ENCODE results near the gene VEZT. TPM values are rescaled to one million over a fixed set of nuclear protein-coding genes. Genes with fewer than 3 reads are reported as not detected.
"Not testable (repeated sequence)": the region's sequence is repeated elsewhere in the genome, so short reads cannot be mapped to it uniquely, and the experiment has no call there.

Gene VEZT
- total RNA-seq, 1 donor from 2014 or later: 89.6 TPM

DNA sequence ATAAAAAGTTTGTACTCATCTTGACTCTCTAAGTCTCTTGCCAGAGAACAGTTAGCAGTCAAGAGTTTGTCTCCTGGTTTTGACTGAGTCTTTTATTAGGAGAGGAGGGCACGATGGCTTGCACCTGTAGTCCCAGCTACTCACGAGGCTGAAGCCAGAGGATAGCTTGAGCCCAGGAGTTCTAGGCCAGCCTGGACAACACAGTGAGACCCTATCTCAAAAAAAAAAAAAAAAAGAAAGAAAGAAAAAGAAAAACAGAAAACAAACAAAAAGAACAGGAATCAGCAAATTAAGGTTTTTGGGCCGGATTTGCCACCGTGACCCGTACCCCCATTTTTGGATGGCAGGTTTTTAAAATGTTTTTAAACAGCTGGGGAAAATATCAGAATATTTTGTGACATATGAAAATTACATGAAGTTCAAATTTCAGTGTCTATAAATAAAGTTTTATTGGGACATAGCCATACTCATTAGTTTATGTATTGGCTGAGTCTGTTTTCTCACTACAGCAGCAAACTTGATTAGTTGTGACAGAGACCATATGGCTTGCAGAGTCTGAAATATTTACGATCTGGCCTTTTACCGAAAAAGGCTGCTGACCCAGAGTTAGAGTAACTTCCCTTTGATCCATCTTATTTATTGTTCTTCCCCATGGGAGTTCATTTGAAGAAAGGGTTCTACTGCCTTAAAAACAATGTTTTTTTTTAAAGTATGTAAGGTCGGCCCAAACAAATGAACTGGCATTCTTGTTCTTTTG lies 31.2 kb downstream of the VEZT start:
- DNase-seq (ENCODE audit: low read depth): no peak

DNA sequence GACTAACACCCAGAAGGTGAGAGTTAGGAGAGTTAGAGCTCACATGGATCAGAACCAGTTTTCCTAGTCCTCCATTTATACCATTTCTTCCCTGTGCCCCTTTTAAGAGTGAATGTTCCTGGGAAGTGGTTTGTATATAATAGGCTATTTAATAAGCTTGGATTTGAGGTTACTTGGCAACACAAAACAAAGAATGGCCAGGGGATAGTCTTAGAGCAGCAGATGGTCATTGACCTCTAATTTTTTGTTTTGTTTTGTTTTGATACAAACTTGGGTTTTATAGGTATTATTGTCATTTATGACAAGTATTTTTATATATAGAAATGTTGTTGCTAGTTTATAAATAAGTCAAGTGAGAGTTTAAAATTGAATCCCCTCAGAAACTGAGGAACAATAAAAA lies 35.8 kb downstream of the VEZT start:
- peak; percentile 26 for DNase-seq (ENCODE audit: low read depth)

DNA sequence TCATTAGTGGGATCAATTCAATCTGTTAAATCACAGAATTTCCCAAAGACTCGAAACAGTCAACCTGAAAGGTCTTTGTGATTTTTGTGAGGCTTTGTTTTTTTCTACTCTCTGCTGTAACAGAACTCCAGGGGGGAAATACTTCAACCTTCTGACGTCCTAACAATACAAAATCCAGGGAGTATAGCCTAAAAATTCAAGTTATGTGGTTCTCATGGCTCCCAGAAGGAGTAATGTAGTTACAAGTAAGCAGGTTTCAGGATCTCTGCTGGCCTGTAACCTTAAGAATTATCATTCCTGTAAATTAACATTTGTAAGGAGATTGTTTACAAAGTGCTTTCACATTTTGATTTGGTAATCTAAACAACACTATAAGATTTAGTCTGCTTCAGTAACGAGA lies 39.9 kb downstream of the VEZT start:
- DNase-seq (ENCODE audit: low read depth): no peak

DNA sequence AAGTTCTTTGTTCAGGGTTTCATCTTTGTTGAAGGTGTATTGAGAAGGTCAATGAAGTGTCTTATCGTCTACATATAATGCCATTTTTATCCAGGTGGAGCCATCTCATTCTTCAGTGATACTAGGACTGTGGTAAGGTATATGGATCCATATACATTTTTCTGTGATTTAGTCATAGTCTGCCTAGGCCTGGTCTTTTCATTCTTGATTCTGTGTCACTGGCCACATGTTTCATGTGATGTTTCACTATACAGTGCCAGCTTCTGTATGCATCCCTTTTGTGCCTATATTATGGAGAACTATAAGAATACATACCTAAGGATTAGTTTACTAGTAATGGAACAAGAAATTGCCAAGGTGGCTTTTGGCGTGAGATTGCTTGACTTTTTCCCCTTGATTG lies 40.5 kb downstream of the VEZT start:
- DNase-seq (ENCODE audit: low read depth): no peak

DNA sequence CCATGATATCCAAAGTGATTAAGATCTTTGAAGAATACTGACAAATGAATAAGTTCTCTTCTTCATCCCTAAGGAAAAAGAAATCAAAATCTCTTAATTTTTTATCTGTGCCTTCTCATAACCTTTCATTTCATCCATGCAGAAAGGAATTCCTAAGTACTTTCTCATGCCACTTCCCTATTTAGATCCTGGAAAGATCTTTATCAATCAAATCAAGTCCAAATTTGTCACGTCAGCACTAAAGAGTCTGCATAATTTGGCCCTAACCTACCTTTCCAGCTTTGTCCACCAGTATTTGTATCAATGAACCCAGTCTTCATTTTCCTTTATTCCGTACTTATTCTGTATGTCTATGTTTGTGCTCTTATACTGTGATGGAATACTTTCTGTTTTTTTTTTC lies 41.2 kb downstream of the VEZT start:
- no peak for DNase-seq (ENCODE audit: low read depth)

DNA sequence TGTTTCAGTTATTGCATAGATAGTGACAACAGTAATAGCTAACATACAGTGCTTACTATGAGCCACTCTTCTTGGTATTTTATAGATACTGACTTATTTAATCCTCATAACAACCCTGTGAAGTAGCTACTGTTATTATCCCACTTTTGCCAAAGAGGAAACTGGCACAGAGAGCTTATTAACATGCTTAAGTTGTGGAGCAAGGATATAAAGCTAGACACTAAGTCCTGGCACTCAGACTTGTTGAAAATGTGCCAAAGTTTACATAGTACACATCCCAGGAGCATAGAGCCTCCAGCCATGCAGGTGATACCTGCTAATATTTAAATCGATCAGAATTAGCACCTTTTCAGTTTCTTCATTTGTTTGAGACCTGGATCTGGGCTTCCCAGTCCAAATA lies 41.8 kb downstream of the VEZT start:
- DNase-seq (ENCODE audit: low read depth): no peak

DNA sequence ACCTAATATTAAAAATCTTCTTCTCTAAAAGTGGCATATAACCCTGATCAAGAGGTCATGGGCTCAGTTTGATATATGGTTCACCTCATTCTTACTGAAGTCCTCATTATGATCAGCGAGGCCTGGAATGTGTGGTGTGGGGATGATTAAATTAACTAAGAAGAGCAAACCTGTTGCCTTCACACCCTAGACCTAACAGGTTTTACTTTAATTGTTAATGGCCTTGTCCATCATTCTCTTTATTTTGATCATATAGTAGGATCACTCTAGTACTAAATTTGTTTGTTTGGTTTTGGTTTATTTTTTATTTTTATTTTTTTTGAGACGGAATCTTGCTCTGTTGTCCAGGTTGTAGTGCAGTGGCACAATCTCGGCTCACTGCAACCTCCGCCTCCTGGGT lies 43.5 kb downstream of the VEZT start:
- DNase-seq (ENCODE audit: low read depth): no peak

DNA sequence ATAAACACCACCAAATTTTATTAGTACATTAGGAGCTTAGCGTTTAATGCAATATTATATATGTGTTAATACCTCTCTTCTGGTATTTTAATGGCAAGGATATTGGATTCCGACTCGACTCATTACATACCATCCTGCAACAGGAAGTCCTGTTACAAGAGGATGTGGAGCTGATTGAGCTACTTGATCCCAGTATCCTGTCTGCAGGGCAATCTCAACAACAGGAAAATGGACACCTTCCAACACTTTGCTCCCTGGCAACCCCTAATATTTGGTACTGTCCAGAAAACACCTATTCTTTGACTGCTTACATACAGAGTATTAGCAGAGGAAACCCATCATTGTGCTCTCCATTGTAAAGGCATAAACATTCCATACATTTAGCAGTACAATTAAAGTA lies 45.2 kb downstream of the VEZT start:
- DNase-seq (ENCODE audit: low read depth): no peak

DNA sequence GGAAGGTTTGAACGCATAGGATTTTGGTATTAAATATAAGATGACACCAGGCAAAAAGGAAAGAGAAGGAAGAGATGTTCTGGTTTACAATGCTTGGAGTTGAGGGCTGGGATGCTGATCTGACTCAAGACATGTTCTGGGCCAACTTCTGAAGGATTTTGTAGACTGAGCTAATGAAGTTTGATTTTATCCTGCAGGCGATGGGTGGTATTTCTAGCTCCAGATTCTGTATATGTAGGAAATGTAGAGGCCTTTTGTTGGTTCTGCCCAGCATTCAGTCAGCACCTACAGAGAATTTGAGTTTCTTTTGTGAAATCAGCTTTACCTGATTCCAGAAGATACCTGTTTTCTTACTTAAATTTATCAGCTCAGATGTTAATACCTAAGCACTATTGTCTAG lies 48.2 kb downstream of the VEZT start:
- DNase-seq (ENCODE audit: low read depth): no peak

DNA sequence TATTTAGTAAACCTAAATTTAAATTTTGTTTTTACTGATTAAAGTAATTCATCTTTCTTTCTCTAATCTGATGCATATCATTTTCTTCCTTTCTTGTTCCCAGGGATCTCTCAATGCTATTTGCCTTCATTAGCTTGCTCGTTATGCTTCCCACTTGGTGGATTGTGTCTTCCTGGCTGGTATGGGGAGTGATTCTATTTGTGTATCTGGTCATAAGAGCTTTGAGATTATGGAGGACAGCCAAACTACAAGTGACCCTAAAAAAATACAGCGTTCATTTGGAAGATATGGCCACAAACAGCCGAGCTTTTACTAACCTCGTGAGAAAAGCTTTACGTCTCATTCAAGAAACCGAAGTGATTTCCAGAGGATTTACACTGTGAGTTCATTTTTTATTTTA lies 48.6 kb downstream of the VEZT start:
- no peak for DNase-seq (ENCODE audit: low read depth)

DNA sequence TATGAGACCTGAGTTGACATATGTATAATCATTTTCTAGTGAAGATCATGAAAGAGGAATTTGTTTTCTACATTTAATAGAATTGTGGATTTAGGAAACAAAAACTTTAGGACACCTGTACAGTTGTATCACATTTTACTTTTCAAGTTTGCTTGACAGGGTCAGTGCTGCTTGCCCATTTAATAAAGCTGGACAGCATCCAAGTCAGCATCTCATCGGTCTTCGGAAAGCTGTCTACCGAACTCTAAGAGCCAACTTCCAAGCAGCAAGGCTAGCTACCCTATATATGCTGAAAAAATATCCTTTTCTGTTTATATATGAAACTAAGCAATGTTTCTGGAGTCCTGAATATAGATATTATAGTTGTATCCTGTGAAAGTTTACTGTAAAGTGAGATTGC lies 52.3 kb downstream of the VEZT start:
- DNase-seq (ENCODE audit: low read depth): no peak

DNA sequence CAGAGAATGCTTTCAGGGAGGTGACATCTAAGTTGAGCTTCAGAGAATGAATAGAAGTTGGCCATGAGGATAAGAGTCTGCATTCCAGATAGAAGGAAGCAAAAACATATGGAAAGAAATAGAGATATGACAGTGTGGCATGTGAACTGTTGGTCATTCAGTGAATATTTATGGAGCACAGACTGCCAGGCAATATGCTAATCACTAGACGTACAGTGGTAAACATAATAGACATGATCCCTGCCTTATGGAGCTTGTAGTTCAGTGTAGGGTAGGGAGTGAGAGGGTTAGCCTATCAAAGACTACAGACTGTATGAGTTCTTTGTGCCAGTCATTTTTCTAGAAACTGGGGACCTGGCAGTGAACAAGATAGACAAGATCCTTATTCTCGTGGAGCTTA lies 53.9 kb downstream of the VEZT start:
- no peak for DNase-seq (ENCODE audit: low read depth)

DNA sequence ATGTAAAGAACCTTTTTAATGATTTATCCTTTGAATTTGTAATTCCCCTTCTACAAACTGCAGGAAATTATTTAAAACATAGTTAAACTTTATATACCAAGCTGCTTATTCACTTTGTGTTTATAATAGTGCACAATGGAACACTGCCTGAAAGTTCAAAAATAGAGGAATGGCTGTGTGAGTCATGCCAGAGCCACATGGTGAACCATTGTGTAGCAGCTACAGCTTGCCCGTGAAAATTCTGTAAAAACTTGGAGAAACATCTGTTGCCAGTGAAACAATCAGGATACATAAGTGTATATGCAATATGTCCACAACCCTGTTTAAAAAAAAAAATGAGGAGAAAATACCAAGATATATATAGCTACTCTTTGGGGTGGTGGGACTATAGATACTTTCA lies 59.5 kb downstream of the VEZT start:
- peak; percentile 60 for DNase-seq (ENCODE audit: low read depth)

DNA sequence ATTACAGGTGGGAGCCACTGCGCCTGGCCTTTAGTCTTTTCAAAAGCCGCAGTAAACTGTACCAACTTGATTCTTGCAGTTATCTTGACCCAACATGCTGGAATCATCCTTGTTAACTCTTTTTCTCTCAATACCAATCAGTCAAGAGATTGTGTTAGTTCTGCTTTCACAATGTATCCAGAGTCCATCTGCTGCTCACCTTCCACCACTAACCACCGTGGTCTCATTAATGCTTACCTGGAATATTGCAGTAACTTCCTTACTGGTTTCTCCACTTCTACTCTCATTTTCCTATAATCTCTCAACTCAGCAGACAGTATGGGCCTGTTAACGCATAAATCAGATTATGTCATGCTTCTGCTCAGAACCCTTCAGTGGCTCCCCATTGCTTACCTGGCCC lies 62.2 kb downstream of the VEZT start:
- DNase-seq (ENCODE audit: low read depth): no peak

DNA sequence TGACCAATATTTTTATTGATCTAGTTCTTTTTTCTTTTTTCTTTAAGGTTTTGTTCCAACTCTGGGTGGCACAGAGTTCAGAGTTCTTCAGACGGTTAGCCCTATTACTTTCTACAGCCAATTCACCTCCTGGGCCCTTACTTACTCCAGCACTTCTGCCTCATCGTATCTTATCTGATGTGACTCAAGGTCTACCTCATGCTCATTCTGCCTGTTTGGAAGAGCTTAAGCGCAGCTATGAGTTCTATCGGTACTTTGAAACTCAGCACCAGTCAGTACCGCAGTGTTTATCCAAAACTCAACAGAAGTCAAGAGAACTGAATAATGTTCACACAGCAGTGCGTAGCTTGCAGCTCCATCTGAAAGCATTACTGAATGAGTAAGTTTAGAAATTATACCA lies 64.7 kb downstream of the VEZT start:
- DNase-seq (ENCODE audit: low read depth): no peak

DNA sequence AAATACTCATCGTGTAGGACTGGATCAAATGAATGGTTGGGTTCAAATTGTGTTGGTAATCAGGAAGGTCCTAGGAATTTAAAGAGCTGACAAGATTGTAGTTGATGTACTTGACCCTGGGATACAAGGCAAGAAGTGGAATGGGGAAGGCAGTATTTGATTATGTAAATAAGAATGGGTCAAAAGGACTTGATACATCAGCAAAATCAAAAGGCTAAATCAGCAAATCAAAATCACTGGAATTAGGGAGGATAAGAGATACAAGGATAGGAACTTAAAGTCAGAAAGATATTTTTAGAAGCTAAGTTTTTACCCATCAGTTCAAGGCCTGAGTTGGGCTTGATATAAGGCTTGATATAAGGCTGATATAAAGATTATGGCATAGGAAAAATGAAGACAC lies 65.8 kb downstream of the VEZT start:
- DNase-seq (ENCODE audit: low read depth): no peak

DNA sequence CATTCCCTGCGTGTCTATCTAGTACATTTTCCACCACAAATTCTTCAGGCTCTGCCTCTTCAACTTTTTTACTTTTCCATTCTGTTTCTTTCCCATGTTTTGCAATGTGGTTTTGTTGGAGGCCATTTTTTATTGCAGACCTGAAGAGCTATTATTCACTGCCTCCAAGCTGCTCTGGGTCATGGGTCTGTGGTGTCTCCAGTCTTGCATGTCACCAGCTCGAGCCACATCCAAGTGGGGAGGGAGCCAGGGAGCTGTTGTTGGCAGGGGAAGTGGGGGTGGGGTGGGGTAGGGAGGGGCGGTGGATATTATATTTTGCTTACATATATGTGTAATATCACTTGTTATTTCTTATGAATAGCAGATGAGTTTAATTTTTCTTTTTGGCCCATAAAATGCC lies 69.1 kb downstream of the VEZT start:
- DNase-seq (ENCODE audit: low read depth): peak; percentile 7

DNA sequence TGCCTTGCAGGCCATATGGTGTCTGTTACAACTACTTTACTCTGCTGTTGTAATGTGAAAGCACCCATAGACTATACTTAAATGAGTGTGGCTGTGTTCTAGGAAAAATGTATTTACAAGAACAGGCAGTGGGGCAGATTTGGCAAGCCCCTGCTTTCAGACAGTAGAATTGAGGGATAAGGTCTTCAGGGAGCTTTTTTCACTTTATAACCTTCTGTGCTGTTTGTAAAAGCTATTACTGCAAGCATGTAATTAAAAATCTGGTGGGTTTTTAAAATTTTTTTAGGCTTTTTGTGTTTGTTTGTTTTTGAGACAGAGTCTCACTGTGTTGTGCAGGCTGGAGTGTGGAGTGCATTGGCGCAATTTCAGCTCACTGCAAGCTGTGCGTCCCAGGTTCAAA lies 73.9 kb downstream of the VEZT start:
- no peak for DNase-seq (ENCODE audit: low read depth)

DNA sequence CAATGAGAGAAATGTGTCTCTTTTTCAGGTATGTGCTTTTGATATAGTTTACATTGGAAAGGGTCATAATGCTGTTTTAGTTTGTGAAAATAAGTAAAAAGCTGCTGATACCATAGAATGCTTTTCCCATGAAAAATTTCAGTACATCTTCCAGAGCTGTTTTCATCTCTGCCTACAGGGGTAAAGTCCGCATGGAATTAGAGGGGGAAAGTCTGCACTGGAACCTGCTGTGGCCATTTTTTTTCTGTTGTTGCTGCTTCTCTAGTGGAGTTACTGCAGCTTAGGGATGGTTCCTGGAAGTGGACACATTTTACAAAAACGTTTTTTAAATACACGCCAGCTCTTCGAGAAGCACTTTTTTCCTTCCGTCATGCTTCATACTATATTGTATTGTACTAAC lies 81.3 kb downstream of the VEZT start:
- no peak for DNase-seq (ENCODE audit: low read depth)

DNA sequence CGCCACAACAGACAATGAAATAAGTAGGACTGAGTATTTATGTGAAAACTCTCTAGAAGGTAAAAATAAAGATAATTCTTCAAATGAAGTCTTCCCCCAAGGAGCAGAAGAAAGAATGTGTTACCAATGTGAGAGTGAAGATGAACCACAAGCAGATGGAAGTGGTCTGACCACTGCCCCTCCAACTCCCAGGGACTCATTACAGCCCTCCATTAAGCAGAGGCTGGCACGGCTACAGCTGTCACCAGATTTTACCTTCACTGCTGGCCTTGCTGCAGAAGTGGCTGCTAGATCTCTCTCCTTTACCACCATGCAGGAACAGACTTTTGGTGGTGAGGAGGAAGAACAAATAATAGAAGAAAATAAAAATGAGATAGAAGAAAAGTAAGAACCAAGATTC lies 82.7 kb downstream of the VEZT start:
- DNase-seq (ENCODE audit: low read depth): peak; percentile 69

DNA sequence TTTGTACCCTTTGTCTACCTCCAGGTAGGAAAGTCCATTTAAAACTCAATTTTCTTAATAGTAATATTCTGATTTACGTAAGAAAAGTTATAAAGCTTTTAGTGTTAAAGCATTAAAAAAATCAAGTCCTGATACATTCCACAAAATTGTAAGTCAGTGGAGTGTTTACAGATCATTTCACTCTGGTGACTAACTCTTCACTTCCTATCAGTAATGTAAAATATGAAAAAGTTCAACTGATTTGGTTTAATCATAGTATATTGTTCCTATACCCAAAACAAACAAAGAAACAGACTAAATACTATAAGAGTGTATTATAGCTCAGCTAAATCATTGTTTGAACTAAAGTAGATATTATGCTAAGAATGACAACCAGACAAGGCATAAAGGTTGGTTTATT lies 85.9 kb downstream of the VEZT start:
- DNase-seq (ENCODE audit: low read depth): no peak

DNA sequence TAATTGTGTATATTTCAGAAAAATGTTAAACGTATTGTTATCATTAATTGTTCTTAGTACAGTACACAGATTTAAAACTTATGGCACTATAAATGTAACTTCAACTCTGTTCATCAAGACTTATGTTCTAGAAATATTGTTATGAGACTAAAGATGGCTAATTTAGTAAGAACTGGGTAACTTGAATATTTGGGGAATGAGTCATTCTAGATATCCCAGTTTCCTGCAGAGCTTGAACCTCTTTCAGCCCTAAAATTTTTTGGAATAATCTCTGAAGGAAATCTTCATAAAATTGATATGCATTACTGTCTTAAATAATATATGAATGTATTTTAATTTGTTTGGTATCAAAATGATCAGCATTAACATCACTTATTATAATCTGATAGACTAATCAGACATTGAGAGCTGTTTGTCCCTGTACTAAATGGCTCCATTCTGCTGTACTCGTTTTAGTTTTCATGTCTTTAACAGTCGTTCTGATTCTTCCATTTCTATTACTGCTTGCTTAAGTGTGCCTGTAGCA lies 87.1 kb downstream of the VEZT start:
- DNase-seq (ENCODE audit: low read depth): peak; percentile 13

DNA sequence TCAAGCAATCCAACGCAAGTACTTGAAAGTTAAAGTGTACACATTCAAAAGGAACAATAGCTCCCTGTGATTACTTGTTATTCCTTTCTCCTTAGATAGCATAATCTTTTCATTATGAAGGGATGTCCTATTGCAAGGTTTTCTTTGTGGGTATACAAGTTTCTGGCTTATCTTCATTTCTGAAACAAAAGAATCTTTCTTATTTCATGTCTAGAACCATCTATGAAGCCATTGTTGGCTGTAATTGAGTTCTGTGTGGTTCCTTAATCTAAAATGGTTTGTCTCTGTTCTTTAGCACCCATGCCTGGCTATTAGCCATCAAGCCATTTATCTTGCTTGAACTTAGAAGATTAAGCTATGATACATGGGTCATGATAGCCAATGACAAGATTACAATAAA lies 95.0 kb downstream of the VEZT start:
- DNase-seq (ENCODE audit: low read depth): no peak

DNA sequence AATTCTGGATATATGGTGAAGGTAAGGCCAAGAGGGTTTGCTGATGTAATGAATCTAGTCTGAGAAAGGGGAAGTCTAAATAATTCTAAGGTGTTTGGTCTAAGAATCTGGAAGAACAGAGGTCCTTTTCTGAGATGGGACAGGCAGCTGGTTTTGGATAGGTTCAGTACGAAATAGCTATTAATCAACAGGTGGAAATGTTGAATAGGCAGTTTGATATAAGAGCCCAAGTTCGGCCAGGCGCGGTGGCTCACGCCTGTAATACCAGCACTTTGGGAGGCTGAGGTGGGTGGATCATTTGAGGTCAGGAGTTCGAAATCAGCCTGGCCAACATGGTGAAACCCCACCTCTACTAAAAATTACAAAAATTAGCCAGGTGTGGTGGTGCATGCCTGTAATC lies 97.1 kb downstream of the VEZT start:
- not testable (repeated sequence) for DNase-seq (ENCODE audit: low read depth)

Data from myocyte (in vitro differentiated cells).